Measurements from ENCODE around the gene TDRD1.

TDRD1 gene

GRCh38 chr10:114271779-114272167 is 92.6 kb downstream of the TDRD1 start:
- Histone ChIP-seq H3K9me2 (ENCODE audit: low read depth, low read length) (no peaks in the 10 kb centered on the region), H3K9me3 (ENCODE audit: low read length) (no peaks in the 10 kb centered on the region), H3K27ac (ENCODE audit: low read depth, low read length, poor library complexity, severe bottlenecking) (no peak overlapping the region)

GRCh38 chr10:114272696-114273095 is 93.5 kb downstream of the TDRD1 start:
- H3K4me2 ChIP-seq (ENCODE audit: low read length), result no peak overlapping the region
- no peaks in the 10 kb centered on the region for H3K9me3 ChIP-seq (ENCODE audit: low read length)
- TF ChIP-seq EZH2 (IDR thresholded peaks at IDR 0.05; ENCODE audit: borderline replicate concordance, low read length), result no peak
- TF ChIP-seq, protein P1, sequence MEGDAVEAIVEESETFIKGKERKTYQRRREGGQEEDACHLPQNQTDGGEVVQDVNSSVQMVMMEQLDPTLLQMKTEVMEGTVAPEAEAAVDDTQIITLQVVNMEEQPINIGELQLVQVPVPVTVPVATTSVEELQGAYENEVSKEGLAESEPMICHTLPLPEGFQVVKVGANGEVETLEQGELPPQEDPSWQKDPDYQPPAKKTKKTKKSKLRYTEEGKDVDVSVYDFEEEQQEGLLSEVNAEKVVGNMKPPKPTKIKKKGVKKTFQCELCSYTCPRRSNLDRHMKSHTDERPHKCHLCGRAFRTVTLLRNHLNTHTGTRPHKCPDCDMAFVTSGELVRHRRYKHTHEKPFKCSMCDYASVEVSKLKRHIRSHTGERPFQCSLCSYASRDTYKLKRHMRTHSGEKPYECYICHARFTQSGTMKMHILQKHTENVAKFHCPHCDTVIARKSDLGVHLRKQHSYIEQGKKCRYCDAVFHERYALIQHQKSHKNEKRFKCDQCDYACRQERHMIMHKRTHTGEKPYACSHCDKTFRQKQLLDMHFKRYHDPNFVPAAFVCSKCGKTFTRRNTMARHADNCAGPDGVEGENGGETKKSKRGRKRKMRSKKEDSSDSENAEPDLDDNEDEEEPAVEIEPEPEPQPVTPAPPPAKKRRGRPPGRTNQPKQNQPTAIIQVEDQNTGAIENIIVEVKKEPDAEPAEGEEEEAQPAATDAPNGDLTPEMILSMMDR (IDR thresholded peaks at IDR 0.05; ENCODE audit: low read length), result no peak
- no peaks in the 10 kb centered on the region for H3K79me2 ChIP-seq (ENCODE audit: insufficient read depth, low read length)
- no peak overlapping the region for H2AFZ ChIP-seq (ENCODE audit: low read length)
- H3K27me3 ChIP-seq (ENCODE audit: insufficient read depth, low read length), result no peaks in the 10 kb centered on the region
- no peaks in the 10 kb centered on the region for H3F3A ChIP-seq (ENCODE audit: insufficient read depth, low read length)
- no peaks in the 10 kb centered on the region for H3K4me1 ChIP-seq (ENCODE audit: insufficient read depth, low read length, severe bottlenecking)
- no peak overlapping the region for H3K27ac ChIP-seq (ENCODE audit: low read depth, low read length, poor library complexity, severe bottlenecking)
- no peaks in the 10 kb centered on the region for H3K9me2 ChIP-seq (ENCODE audit: low read depth, low read length)
- no peaks in the 10 kb centered on the region for H4K20me1 ChIP-seq (ENCODE audit: insufficient read depth, low read length)
- no peaks in the 10 kb centered on the region for H3K36me3 ChIP-seq (ENCODE audit: insufficient read depth, low read length)
- H3K4me3 ChIP-seq (ENCODE audit: low read depth, low read length, poor library complexity, severe bottlenecking), result no peak overlapping the region
- H3K9ac ChIP-seq (ENCODE audit: low read length), result no peak overlapping the region

More at GRCh38 chr10:114271779-114272167, 92.6 kb downstream of the TDRD1 start:
- Histone ChIP-seq H3K79me2 (ENCODE audit: insufficient read depth, low read length) (no peaks in the 10 kb centered on the region), H3K4me1 (ENCODE audit: insufficient read depth, low read length, severe bottlenecking) (no peaks in the 10 kb centered on the region), H4K20me1 (ENCODE audit: insufficient read depth, low read length) (no peaks in the 10 kb centered on the region), H3K36me3 (ENCODE audit: insufficient read depth, low read length) (no peaks in the 10 kb centered on the region), H3K27me3 (ENCODE audit: insufficient read depth, low read length) (no peaks in the 10 kb centered on the region), H3K4me2 (ENCODE audit: low read length) (no peak overlapping the region), H3K4me3 (ENCODE audit: low read depth, low read length, poor library complexity, severe bottlenecking) (no peak overlapping the region), H2AFZ (ENCODE audit: low read length) (no peak overlapping the region), H3K9ac (ENCODE audit: low read length) (no peak overlapping the region), H3F3A (ENCODE audit: insufficient read depth, low read length) (no peaks in the 10 kb centered on the region)
- TF ChIP-seq, protein P1 (IDR thresholded peaks at IDR 0.05; ENCODE audit: low read length), result no peak
- no peak for TF ChIP-seq EZH2 (IDR thresholded peaks at IDR 0.05; ENCODE audit: borderline replicate concordance, low read length)

- no peaks in the 10 kb centered on the region for H3K9me3 ChIP-seq (ENCODE audit: low read length)
- H4K20me1 ChIP-seq (ENCODE audit: insufficient read depth, low read length), result no peaks in the 10 kb centered on the region
- H3K4me3 ChIP-seq (ENCODE audit: low read depth, low read length, poor library complexity, severe bottlenecking), result no peak overlapping the region
- H3K4me1 ChIP-seq (ENCODE audit: insufficient read depth, low read length, severe bottlenecking), result no peaks in the 10 kb centered on the region
- no peak overlapping the region for H3K9ac ChIP-seq (ENCODE audit: low read length)
- H3K36me3 ChIP-seq (ENCODE audit: insufficient read depth, low read length), result no peaks in the 10 kb centered on the region
- H3F3A ChIP-seq (ENCODE audit: insufficient read depth, low read length), result no peaks in the 10 kb centered on the region
- no peak overlapping the region for H3K27ac ChIP-seq (ENCODE audit: low read depth, low read length, poor library complexity, severe bottlenecking)
- TF ChIP-seq, protein P1 (IDR thresholded peaks at IDR 0.05; ENCODE audit: low read length), result no peak
- TF ChIP-seq EZH2 (IDR thresholded peaks at IDR 0.05; ENCODE audit: borderline replicate concordance, low read length), result no peak
- no peaks in the 10 kb centered on the region for H3K79me2 ChIP-seq (ENCODE audit: insufficient read depth, low read length)
- H3K27me3 ChIP-seq (ENCODE audit: insufficient read depth, low read length), result no peaks in the 10 kb centered on the region
- H3K9me2 ChIP-seq (ENCODE audit: low read depth, low read length), result no peaks in the 10 kb centered on the region
- H3K4me2 ChIP-seq (ENCODE audit: low read length), result no peak overlapping the region
- no peak overlapping the region for H2AFZ ChIP-seq (ENCODE audit: low read length)
Measured at GRCh38 chr10:114273910-114274309, 94.8 kb downstream of the TDRD1 start.
